ENCODE data around the gene MGMT. TPM values are rescaled to one million over a fixed set of nuclear protein-coding genes. Genes with fewer than 3 reads are reported as not detected.

Gene MGMT
- total RNA-seq, 2 donors from 2014 or later: 41.1 to 50.4 TPM

DNA sequence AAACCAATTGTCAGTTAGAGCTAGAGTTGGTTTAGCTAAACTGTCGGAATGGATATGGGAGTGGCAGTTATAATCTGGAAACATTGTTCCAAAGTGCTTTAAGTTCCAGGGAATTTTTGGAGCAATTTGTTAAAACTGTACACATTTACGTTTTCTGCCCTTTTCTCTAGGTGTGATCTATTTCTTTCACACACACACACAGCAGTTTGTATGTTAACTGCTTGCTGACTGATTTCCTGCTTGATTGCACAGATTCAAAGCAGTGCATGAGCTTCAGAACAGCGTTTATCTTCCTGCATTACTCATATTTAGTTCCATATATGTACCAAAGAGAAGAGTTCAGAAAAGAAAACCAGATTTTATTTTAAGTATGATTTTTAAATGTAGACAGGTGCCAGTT is 57.9 kb downstream of the MGMT start:
- Histone ChIP-seq H3K36me3 (no peaks in the 10 kb centered on the region), H3K27me3 (replicated peaks; ENCODE audit: insufficient read depth) (no peaks in the 10 kb centered on the region), H3K27ac (no peak overlapping the region), H3K9me3 (no peaks in the 10 kb centered on the region), H3K4me1 (replicated peaks) (no peaks in the 10 kb centered on the region), H3K4me3 (no peak overlapping the region)
- TF ChIP-seq, protein P1, sequence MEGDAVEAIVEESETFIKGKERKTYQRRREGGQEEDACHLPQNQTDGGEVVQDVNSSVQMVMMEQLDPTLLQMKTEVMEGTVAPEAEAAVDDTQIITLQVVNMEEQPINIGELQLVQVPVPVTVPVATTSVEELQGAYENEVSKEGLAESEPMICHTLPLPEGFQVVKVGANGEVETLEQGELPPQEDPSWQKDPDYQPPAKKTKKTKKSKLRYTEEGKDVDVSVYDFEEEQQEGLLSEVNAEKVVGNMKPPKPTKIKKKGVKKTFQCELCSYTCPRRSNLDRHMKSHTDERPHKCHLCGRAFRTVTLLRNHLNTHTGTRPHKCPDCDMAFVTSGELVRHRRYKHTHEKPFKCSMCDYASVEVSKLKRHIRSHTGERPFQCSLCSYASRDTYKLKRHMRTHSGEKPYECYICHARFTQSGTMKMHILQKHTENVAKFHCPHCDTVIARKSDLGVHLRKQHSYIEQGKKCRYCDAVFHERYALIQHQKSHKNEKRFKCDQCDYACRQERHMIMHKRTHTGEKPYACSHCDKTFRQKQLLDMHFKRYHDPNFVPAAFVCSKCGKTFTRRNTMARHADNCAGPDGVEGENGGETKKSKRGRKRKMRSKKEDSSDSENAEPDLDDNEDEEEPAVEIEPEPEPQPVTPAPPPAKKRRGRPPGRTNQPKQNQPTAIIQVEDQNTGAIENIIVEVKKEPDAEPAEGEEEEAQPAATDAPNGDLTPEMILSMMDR (IDR thresholded peaks at IDR 0.05): no peak
- no peak for TF ChIP-seq POLR2AphosphoS5 (IDR thresholded peaks at IDR 0.05)
- no peak for TF ChIP-seq POLR2A (IDR thresholded peaks at IDR 0.05)
- no peak for DNase-seq (ENCODE audit: low spot score)
- intact Hi-C loops (cut with DNase I): no loop called here
- WGBS: 66% methylated on average over 3 of the region's 3 CpGs

DNA sequence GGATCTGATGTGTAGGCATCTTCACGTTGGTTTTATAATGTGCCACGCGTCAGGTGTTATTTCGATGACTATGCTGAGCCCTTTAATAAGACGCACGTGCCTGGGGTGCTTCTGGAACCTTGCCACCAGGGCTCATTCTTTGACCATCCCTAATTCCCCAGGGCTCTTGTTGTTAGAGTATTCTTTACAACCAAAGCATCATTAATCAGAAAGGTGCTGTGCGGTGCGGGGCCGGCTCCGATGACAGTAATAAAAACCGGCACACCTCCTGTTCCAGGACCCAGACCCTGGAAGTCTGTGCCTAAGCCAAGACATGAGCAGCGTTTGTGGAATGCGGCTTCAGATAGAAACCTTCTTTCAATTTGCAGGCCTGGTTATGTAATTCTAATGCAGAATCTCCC is 58.4 kb downstream of the MGMT start:
- no peak for DNase-seq (ENCODE audit: low spot score)
- Histone ChIP-seq H3K4me3 (no peak overlapping the region), H3K27me3 (replicated peaks; ENCODE audit: insufficient read depth) (no peaks in the 10 kb centered on the region), H3K9me3 (no peaks in the 10 kb centered on the region), H3K36me3 (no peaks in the 10 kb centered on the region), H3K27ac (no peak overlapping the region), H3K4me1 (replicated peaks) (no peaks in the 10 kb centered on the region)
- TF ChIP-seq POLR2A (IDR thresholded peaks at IDR 0.05) (no peak), POLR2AphosphoS5 (IDR thresholded peaks at IDR 0.05) (peak; percentile 4)
- TF ChIP-seq, protein P1 (IDR thresholded peaks at IDR 0.05): no peak
- intact Hi-C loops (cut with DNase I): no loop called here
- WGBS: 26% methylated on average over 13 of the region's 13 CpGs

DNA sequence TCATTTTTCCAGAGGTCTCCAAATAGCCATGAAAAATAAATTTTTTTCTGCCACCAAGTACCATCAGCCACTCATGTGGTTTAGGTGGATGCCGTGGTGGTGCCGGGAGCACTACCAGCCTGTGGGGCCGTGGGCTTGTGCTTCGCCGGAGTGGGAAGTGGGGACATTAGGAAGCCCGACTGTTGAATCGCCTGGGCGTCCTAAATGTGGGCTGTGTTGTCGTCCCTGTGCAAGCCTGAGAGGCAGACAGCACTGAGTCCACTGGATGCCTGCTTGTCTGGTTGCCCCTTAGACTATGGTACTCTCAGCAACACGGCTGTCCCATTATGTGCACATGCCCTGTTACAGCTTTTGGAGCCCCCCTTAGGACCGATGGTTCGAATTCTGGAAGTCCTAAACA is 59.9 kb downstream of the MGMT start:
- whole genome bisulfite sequencing: 97% methylated on average over 12 of the region's 12 CpGs
- intact Hi-C loops (cut with DNase I): no loop called here
- no peak overlapping the region for H3K4me3 ChIP-seq
- no peaks in the 10 kb centered on the region for H3K27me3 ChIP-seq (replicated peaks; ENCODE audit: insufficient read depth)
- no peaks in the 10 kb centered on the region for H3K9me3 ChIP-seq
- DNase-seq (ENCODE audit: low spot score): no peak
- TF ChIP-seq POLR2AphosphoS5 (IDR thresholded peaks at IDR 0.05) (no peak), POLR2A (IDR thresholded peaks at IDR 0.05) (no peak)
- TF ChIP-seq, protein P1 (IDR thresholded peaks at IDR 0.05): no peak
- no peaks in the 10 kb centered on the region for H3K36me3 ChIP-seq
- no peak overlapping the region for H3K27ac ChIP-seq
- no peaks in the 10 kb centered on the region for H3K4me1 ChIP-seq (replicated peaks)

DNA sequence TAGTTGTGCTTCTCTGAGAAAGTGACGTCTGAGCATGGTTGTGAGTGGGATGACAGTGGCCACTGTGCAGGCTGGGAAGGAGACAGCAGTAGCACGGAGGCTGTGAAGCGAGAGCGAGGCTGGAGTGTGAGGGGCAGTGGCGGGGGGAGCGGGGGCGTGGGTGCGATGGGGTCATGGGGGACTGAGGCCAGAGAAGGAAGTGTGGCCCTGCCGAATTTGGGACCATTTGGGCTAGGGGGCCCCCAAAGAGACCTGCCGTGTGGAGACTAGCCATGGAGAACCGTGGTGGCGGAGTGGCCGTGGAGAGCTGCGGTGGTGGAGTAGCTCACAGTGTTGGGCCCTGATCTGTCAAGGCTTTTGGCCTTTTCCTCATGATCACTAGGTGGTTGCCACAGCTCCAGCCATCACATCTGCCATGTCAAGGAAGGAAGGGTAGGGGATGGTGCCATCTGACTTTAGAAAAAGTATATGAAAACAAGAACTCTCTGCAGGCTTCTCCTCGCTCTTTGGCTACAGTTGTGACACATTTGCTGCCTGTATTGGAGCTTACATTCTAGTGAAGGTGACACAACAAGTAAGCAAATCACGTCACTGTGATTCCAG is 61.4 kb downstream of the MGMT start:
- H3K27me3 ChIP-seq (replicated peaks; ENCODE audit: insufficient read depth): no peaks in the 10 kb centered on the region
- H3K36me3 ChIP-seq: no peaks in the 10 kb centered on the region
- H3K4me1 ChIP-seq (replicated peaks): no peaks in the 10 kb centered on the region
- H3K9me3 ChIP-seq: no peaks in the 10 kb centered on the region
- WGBS: 91% methylated on average over 16 of the region's 16 CpGs
- no peak overlapping the region for H3K4me3 ChIP-seq
- no peak overlapping the region for H3K27ac ChIP-seq
- no peak for TF ChIP-seq POLR2A (IDR thresholded peaks at IDR 0.05)
- no peak for TF ChIP-seq POLR2AphosphoS5 (IDR thresholded peaks at IDR 0.05)
- TF ChIP-seq, protein P1 (IDR thresholded peaks at IDR 0.05): no peak
- intact Hi-C loops (cut with DNase I): no loop called here
- no peak for DNase-seq (ENCODE audit: low spot score)

DNA sequence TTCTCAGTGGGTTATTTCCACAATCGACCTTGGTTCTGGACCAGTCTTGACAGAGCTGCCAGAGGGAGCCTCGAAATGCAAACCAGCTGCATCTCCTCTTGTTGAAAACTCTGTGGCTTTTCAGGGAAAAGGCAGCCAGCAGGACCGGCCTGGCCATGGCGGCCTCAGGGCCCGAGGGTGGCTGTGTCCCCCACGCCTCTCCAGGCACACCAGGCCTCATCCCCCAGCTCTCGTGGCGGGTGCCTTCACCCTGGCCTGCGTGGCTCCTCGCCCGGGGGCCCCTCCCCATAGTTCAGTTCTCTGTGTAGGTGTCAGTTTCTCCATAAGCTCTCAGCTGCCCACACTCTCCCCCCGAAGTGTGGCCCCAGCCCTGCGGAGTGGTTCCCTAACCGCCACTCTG is 63.5 kb downstream of the MGMT start:
- no peaks in the 10 kb centered on the region for H3K36me3 ChIP-seq
- no peaks in the 10 kb centered on the region for H3K9me3 ChIP-seq
- TF ChIP-seq POLR2A (IDR thresholded peaks at IDR 0.05) (no peak), POLR2AphosphoS5 (IDR thresholded peaks at IDR 0.05) (no peak)
- TF ChIP-seq, protein P1 (IDR thresholded peaks at IDR 0.05): no peak
- H3K27me3 ChIP-seq (replicated peaks; ENCODE audit: insufficient read depth): no peaks in the 10 kb centered on the region
- H3K4me1 ChIP-seq (replicated peaks): no peaks in the 10 kb centered on the region
- DNase-seq (ENCODE audit: low spot score): no peak
- H3K4me3 ChIP-seq: no peak overlapping the region
- 83% methylated on average over 14 of the region's 14 CpGs for WGBS
- intact Hi-C loops (cut with DNase I): no loop called here
- H3K27ac ChIP-seq: no peak overlapping the region
